Stimulated activated CD4-positive, alpha-beta T cell treated with anti-CD3 and anti-CD28 coated beads, TNF-alpha, amount 100 ng/mL, for 4 hours (primary cell): Measurements from ENCODE around the gene MCM3AP.

ENCODE experiments used
- DNase-seq, 3 experiments: peaks; one replicate each; pipeline ENCODE4 v3.0.0-alpha.2; 2020; ENCODE audit warnings: low read depth in 3 of 3

Gene MCM3AP

DNA sequence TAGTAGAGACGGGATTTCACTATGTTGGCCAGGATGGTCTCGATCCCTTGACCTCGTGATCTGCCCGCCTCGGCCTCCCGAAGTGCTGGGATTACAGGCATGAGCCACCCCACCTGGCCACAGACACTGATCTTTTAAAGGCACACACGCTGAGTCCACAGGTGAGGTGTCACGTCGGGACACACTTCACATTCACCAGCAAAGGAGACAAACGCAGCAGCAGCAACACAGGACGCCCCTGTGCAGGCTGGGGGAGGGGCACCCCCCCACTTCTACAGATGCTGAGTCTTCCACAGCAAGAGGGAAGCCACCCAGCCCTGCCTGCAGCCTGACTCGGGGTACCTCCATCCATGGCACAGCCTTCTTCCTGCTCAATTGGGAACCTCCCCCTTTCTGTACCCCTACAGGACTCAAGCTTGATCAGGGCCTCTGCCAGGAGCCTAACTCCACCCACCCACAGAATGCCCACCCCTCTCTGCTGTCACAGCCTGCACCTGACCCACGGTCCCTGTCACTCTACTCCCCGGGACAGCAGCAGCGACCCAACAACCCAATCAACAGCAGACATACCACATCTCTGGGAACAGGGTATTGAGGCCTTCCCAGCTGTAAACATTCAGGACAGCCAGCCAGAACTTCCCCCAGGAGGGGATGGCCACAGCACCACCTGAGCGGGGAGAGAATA lies 66.4 kb downstream of the MCM3AP start:
- no peak for DNase-seq

DNA sequence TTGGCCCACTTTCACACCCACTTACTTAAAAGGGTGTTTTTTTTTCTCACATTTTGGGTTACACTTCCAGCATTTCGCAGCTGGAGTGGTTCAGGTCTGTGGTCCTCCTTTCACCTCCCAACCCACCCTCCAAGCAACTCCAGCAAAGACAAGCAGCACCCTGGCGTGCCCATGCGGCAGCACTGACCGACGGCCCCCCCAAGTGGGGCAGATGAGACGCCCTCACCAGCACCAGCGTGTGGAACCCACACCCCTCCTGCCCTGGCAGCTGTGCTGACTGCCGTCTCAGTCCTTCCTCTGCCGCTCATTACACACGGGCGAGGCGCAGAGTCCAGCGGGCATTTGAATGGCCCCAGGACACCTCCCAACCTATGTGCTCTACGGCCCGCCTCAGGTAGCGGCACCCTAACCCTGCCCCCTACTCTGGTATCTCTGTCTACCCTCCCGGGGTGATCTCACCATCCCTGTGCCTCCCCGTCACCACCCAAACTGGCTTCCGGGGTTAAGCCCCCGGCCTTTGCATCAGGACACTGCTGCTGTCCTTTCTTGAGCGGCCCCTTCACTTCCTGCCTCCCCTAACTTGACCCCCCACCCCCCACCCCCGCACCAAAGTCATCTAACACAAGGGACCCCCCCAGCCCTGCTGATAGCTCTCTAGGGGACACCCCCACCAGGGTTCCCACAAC lies 67.8 kb downstream of the MCM3AP start:
- no peak for DNase-seq

DNA sequence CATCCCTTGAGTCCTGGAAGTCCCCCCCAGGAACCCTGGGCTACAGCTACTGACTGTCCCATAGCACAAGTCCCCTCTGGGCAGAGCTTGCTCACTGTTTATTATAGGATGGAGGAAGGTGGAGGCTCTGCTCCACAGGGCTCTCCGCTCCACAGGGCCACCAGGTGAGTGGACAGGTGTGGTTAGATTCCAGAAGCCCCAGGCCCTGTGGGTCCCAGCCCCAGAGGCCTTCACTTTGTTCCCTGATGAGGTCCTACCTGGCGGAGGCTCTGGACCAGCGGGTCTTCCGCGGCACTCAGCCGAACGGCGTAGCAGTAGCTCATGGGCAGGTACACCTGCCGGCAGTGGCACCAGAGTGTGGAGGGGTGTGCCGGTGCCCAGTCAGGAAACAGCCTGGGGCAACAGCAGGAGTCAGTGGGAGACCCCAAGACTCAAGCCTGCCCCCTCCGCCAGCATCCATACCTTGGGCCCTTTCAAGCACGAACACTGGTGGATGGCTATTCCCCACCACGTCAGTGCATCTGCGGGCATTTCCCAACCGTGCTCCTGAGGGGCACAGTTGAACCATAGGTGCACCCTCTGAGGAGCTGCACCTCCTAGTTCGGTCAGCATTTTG lies 69.2 kb downstream of the MCM3AP start:
- no peak for DNase-seq

- no peak for DNase-seq
Measured at GRCh38 chr21:46215436-46216131, 69.8 kb downstream of the MCM3AP start.

GRCh38 chr21:46214478-46215340 lies 70.7 kb downstream of the MCM3AP start:
- DNase-seq = no peak

DNA sequence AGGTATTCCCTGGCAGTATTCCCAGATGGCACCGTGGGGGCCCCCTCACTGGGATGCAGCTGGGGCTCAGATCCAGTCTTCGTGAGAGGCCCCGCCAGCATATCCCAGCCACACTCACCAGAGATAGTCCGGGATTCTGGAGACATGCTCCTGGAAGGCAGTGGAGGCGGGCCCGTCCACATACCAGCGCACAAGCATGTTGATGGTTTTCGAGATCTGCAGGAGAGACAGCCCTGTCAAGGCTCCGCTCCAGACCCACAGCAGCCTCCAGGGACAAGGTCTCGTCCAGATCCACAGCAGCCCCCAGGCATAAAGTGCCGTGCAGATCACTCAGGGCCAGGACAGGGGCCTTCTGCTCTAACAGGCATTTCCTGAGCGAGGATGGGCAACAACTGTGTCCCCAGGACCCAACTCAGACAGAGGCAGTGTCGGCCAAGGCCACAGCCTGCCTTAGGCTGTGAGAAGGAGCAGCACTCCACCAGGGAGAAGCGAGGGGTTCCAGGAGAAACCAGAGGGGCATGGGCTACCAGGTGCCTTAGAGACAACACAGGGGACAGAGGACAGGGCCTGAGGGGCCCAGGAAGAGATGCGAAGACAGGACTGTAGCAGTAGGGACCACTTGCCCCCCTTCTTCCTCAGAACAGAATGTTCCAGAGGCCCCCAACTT lies 71.7 kb downstream of the MCM3AP start:
- no peak for DNase-seq

DNA sequence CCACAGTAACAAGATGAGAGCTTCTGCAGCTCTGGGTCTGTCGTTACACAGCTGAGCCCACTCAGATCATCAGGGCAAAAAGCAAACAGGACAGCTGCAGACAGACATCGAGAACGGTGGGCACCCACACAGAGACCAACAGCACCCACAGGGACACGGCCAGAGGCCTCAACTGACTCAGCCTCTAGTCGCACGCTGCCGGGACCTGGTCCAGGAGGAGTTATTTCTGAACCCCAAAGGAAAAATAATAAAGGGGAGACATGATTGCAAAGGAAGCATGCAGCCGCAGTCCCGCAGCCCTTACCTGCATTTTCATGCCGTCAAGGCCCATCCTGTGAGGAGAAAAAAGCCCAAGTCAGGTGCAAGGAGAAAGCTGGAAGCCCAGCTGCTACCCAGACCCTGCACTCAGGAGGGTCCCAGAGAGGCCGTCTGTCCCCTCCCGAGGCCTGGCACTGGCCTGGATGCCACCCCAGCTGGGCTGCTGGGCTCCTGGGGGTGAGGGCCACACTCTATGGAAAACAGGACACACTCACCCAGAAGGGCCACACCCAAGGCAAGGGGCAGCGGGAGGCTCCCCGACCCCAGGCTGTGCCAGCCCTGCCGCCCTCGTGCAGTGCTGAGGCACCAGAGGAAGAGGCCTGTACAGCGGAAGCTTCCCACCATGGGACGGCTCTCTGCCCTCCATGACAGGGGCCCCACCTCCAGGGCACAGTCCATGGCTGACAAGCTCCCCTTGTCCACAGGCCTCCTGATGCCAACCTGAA lies 72.5 kb downstream of the MCM3AP start:
- no peak for DNase-seq

DNA sequence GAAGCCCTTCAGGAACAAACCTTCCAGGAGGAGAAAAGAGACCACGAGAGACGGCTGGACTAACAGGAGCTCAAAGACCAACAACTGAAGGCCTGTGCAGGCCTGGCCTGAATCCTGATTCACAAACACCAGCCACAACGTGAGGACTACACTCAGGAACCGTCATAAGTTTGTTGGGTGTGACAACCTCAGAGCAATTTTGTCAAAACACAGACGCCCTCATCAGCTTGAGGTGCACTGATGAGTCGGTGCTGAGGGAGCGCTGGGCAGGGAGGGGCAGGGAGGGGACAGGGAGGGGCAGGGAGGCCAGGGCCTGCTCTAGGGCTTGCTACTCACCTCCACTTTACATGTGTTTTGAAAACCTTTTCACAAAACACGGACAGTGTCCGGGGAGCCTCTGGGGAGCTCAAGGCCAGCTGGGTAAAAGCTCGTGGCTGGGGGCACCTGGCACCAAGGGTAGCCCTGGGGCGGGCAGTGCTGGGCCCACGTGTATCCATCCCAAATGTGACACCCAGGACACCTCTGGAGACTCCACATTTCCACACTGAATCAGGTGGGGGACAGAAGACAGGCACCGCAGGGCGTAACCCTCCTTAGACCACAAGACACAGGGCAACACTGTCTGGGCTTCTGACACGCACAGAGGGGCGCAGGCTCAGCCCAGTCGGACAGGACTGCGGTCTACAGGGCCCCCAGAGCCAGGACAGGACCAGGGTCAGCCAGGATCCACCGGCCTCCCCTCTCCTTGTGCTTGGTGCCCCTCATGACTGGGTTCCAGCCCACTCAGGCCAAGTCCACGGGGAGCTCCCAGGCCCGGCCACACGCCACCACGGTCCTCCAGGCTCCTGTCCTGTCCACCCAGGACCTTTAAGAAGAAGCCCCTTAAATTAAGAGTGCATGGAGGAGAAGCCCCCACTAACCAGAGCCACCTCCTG lies 73.4 kb downstream of the MCM3AP start:
- DNase-seq = no peak

GRCh38 chr21:46211376-46211775 lies 74.0 kb downstream of the MCM3AP start:
- no peak for DNase-seq

DNA sequence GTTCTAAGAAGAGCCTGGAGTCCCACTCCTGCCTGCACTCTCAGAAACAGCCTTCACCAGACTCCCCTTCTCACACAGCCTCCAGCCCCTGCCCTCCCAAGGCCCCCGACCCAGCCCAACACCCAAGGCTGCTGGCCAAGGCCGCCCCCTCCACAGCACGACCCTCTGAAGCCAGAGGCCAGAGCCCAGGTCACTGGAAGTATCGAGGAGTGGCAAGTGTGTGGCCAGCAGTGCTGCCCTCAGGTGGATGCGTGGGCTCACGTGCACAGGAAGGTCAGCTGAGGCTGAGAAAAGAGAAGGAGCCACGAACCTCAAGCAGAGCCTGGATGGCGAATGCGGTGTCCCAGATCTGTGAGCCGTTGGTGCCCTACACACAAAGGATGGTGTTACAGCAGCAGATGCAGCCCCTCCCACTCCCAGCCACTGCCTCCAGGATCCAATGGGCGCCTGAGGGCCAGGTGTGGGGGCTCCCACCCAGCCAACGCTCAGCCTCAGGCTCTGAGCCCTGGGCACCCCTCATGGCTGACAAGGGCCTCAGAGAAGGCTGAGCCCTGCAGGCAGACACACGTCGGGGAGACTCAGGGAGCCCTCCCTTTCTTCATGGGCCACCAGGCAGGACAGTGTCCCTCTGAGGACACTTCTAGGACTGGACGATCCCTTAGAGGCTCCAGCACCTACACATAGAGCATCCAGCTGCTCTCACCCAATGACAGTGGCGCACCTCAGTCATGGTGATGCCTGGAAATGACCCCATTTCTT lies 74.9 kb downstream of the MCM3AP start:
- DNase-seq = no peak

DNA sequence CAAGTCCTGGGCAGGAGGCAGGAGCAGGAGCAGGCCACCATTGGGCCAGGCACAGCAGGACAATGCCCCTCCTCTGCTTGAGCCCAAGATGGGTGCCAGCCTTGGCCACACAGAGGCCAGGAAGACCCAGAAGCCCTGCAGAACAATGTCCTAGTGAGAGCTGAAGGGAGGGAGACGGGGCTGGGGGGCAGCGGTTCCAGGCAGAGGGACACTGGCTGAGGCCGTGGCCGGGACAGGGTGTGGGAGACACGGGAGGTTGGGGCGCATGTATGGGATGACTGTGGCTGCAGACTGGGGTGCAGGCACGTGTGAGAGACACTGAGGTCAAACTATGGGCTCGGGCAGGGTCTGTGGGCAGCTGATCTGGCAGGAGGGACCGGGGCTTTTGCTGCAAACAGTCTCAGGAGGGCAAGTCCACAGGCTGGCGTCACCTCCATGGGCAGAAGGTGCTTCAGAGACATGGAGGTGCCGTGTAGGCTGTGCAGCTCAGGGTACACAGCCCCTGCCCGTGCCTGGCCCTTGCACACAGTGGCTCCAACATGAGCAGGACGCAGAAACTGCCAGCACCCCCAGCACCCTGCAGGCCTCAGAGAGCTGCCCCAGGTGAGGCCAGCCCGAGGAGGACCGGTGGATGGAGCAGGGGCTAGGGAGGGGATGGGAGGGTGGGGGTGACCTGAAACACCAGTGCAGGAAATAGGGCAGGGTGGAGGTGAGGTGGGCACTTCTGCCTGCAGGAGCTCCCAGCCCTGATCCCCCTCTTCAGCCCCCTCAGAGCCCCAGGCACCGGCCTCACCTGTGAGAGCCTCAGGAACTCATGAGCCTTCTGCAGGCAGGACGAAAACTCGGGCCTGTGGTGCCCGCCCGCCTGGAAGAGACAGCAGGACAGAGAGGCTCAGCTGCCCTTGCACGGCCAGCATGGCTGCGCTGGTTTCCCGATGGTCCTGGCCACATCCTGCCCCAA lies 76.4 kb downstream of the MCM3AP start:
- no peak for DNase-seq

DNA sequence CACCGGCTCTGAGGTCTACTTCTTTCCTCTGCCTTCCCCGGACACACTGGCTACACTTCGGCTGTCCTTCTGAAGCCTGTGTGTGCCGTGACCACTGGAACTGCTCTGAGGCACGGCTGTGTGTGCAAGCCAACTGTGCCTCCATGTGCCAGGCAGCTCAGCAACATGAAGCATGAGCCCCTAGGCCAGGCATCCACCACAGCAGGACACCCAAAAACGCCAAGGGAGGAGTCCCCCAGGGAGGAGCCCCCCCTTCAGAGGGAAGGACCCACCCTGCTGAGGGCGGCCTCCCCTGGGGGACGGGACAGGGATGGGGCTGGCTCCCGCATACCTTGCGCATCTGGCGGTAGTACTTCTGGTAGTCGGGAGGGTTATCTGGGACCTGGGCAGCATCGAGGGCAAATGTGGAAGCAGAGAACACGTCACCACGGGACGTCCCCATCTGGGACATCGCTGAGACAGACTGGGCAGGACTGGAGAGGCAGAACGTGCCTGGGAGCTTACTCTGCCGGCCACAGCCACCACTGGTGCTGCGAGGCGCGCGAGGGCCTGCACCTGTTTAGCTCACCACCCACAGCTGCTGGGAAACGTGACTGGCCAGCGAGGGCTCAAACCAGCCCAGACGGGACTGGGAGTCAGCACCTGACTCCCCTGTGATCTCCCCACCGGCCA lies 77.4 kb downstream of the MCM3AP start:
- DNase-seq = no peak

DNA sequence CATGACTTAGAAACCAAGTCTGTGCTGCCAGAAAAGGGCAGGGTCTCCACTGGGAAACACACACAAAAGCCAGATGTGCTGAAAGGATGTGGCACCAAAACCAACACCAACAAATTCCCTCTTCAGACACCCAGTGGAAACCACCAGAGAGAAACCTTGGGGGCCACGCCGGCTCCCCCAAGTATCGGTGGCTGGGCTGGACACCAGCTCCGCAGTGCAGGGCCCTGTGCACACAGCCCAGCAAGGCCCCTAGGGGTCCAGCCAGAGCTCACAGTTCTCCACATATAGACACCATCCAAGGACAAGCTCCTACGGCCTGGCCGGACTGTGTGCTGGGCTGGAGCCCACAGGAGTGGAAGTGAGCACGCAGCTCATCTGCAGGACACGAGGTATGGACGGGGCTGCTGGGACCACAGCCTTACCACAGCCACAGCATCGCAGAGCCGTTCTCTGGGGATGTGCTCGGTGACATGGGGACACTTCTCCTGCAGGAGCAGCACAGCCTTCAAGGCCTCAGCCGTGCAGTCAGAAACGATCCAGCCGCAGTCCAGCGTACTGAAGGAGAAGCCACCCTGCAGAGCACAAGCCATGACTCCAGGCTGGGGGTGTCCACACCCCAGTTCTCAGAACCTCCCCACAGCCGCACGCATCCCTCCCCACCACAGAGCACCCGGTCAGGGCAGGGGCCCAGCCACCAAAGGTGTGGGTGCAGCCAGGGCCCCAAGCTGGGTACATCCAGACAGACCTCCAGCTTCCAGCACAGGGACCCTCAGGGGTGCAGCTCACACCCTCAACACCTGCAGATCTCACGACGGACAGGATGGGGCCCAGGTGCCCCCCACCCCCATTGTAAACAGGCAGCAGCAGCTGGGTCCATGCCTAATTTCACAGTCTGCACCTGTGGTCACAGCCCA lies 78.1 kb downstream of the MCM3AP start:
- DNase-seq = no peak

- DNase-seq = no peak
Measured at GRCh38 chr21:46206163-46207005, 79.0 kb downstream of the MCM3AP start.

DNA sequence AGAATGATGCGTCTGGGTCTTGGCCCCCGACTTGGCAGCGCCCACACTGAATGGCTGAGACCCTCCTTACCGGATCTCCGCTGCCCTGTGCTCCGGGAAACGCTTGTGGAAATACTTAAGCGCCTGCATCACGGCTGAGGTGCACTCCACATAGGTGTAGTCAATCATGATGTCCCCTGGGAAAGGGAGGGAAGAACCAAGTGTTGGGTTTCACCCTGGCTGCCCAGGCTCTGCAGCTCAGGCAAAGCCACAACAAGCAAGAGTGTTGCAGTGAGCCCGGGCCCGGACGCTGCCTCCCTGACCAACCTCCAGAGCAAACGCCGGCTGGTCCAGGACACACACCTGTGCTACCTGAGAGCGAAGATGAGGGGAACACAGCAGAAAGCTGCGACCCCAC lies 79.6 kb downstream of the MCM3AP start:
- no peak for DNase-seq
